CMK (cell line): Measurements from ENCODE around the gene RASAL1.

ENCODE experiments used
- DNase-seq: peaks from one replicate; pipeline ENCODE4 v3.0.0-alpha.2; 2010; ENCODE audit warnings: low read depth

RASAL1 gene

GRCh38 chr12:113116875-113117274, 18.7 kb downstream of the RASAL1 start:
- DNase-seq = no peak

DNA sequence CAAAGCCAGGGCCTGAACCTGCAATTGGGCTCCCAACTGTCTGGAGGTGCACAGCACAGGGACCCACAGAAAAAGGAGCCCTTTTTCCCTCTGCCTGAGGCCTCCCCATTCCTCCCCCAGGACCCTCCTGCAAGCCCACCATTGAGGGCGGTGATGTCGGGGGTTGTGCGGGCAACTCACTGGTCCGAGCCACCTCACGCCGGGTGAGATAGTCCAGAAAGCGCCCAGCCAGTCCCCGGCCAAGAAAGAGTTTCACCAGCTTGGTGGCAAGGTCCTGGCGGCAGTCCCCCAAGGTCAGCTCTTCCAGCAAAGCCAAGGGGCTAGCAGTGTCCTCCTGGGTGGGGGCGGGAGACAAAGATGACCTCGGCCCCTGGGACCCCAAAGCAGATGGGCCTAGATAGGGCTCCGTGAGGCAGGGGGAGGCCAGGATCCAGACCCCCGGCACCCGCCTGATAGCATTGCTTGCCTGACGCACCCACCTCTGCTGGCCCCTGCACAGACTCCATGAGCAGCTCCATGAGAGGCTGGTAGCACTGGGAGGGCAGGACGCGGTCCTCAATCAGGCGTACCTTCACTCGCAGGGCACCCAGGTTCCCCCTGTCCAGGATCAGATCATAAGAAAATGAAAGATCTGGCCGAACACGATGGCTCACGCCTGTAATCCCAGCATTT, 20.0 kb downstream of the RASAL1 start:
- DNase-seq = no peak

DNA sequence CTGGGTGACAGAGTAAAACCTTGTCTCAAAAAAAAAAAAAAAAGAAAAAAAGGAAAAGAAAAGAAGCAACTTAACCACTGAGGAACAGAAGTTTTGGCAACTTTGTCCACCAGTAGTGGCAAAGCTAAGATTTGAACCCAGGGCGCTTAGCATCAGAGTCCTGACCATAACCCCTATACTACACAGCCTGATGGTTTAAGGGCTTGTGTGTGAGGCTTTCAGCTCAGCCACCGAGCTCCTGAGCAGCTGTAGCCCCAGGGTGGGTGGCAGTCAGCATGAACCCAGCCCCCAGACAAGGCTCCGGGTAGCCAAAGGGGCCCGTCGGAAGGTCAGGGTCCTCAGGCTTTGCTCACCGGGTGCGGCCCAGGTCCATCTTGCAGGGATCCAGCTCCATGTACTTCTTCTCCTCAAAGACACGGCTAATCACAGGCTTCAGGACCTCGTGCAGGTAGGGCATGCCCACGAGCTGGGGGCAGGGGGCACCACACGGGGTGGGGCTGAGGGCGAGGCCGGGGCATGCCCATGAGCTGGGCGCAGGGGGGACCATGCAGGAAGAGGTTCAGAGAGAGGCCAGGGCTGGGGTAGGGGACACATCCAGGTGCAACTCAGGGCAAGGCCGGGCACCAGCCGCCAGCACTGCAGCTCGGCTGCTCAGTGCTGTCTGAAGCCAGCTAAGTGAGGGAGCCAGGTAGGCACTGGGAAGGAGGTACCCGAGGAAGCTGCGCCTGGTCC, 20.9 kb downstream of the RASAL1 start:
- no peak for DNase-seq

DNA sequence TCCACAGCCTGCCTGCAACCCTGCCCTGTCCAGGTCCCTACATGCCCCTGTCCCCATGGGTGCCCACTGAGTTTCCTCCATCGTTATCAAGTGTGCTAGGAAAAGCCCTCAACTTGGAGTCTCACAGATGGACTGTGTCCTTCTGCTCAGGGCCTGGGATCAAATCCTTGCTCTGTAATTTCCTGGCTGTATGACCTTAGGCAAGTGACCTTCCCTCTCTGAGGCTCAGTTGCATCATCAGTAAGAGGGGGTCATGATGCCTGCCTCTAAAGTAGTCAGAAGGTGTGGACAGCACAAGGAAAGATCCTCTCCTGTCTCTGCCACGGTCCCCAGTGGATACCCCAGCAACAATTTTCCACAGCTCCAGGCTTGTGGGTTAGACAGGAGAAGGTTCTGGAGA, 22.2 kb downstream of the RASAL1 start:
- DNase-seq = no peak

DNA sequence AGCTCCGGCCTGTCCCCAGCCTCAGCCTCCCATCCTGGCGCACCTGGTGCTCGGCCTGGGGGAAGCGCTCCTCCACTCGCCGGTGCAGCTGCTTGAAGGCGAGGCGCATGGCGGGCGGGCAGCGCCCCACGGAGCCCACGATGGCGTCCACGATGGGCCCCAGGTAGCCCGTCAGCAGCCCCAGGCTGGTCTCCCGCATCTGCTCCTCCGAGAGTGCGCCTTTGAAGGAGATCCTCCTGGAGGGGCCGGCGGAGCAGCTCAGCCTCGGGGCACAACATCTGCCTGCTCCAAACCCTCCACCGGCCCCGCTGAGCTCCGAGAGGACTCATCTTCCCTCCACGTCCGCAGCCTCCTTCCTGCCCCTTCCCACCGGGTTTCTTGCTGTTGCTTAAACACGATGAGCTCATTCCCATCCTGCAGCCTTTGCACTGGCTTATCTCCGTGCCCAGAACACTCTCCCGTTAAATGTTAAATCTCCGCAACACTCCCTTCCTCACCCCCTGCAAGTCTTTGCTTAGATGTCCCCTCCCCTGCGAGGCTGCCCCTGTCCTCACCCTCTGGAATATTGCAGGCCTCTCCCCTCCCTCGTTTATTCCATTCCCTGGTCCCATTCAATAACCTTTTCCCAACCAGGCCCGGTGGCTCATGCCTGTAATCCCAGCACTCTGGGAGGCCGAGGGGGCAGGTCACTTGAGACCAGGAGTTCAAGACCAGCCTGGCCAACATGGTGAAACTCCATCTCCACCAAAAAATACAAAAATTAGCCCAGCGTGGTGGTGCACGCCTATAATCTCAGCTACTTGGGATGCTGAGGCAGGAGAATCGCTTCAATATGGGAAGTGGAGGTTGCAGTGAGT, 23.3 kb downstream of the RASAL1 start:
- DNase-seq = no peak

DNA sequence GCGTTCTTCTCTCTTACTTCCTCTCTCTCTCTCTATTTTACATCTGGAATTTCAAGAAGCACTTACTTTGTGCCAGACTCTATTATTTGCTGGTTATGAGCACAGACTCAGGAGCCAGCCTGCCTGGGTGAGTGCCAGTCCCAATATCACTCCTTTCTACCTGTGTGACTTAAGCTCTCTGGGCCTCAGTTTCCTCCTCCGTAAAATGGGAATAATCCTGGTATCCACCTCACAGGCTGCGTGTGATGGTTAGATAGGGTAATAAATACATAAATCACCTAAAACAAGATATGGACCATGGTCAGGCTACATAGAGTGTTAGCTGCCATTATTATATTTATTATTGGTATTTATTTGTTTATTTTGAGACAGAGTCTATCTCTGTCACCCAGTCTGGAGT, 24.3 kb downstream of the RASAL1 start:
- no peak for DNase-seq

DNA sequence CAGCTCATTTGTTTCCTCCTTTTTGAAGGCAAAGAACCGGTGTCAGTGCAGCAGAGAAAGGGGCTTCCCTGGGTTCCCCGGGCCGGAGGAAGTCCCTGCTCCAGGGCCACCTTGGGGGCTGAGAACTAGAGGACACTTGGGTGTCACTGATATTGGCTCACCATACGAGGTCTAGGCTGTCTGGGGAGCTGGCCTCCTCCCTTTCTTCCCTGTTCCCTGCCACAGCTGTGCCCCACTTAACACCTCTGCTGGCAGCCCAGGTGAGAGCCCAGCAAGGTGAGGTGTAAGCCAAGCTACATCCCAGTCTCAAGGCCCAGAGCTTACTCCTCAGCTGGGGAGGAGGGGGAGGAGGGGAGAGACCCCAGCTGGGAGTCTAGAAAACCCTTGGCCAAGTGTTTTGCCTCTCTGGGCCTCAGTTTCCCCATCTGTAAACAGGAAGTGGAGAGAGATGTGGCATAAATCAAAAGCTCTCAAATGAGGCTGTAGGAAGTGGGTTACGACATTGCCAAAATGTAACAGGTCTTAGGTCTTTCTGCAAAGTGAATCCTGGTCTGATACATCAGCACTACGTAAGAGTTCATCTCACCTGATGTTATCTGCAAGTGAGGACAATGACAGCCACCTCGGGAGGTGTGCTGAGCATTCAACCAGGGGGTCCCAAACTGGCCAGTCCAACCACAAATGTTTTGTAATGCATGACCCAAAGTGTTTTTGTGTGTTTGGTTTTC, 25.5 kb downstream of the RASAL1 start:
- no peak for DNase-seq

DNA sequence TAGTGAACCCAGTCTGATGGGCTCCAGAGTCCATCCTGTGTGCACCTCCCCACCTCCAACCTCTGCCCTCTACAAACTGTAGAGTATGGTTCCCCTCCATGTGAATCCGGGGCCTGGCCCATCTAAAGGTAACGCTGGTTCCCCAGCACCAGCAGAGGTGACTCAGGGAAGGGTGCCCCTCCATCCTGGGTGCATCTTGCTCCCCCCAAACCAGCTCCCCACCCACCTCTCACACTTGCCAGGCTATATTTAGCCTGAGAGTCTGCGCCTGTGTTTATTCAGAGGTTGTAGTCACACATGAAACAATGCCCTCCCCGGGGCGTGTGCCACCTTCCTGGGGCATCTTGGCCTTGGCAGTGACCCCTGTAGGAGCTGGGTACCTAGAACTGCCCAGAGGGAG, 26.2 kb downstream of the RASAL1 start:
- no peak for DNase-seq

- DNase-seq = no peak
These were observed 27.3 kb downstream of the RASAL1 start for GRCh38 chr12:113108308-113108707.

DNA sequence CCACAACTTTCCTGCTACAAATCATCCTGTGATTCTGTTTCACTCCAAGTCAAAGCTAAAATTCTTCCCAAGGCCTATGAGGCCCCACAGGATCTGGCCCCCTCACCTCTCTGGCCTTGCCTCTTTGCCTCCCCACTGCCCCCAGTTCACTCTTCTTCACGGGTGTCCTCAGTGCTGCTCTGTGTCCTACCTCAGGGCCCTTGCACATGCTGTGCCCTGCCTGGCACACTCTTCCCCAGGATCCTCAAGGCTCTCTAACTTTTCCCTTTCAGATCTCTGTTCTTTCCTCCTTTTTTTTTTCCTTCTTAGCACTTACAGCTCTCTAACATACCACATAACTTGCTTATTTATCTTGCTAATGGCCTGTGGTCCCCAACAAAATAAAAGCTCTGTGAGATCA, 29.2 kb downstream of the RASAL1 start:
- no peak for DNase-seq

DNA sequence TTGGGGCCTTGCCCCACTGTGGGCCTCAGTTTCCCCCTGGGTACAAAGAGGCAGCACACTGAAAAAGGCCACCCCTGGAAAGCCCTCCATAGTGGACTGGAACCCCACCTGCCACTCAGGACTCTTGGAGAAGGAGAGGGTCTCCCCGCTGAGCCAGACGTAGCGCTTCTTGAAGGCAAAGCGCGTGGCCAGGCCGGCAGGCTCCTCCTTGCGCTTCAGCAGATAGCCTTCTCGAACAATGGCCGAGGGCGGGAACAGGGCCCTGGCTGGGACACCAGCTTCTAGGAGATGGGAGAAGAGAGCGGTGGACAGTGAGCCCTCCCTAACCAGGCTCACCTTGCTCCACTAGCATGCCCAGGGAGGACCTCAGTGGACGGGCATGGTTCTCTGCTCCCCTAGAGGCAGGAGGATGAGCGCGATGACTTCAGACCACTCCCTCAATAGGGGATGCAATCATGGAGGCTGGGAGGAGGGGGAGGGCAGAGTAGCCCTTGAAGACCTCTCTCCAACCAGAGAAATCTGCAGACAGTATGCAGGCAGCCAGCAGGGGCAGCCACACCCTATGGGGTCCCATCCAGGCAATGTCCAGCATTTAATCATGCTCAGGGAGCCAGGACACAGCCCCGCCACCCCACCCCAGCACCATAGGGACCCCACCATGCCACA, 29.8 kb downstream of the RASAL1 start:
- DNase-seq = no peak

- no peak for DNase-seq
These were observed 30.5 kb downstream of the RASAL1 start for GRCh38 chr12:113104953-113105510.

GRCh38 chr12:113103756-113104450, 31.7 kb downstream of the RASAL1 start:
- DNase-seq = no peak

DNA sequence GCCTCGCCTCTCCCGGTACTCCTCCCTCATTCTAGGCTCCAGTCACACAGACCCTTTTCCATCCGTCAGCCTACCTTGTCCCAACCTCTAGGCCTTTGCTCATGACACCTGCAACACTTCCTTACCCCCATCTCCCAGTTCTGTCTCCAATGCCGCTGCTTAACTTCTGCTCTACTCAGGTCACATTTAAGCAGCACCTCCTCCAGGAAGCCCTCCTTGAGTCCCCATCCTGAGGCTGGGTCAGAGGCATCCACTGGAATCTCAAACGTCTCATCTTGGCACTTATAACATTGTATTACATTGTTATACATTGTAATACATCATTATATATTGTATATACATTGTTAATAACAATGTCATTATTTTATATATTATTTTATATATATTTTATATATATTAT, 32.8 kb downstream of the RASAL1 start:
- no peak for DNase-seq

DNA sequence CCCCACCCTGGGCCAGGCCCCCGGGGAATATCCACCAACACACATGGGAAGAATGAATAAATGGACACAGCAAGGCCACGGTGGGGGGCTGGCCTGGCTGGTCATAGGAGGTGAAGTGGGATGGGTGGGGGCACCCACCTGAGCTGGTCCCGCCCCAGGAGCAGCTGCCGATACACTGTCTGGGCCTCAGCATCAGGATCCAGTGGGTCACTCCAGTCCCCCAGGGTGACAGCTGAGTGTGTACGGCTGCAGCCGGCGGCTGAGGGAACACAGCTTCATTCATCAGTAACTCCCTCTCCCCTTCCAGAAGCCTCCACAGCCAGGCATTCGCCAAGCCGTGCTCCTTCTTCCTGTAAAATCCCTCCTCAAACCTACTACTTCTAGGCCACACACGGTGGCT, 33.8 kb downstream of the RASAL1 start:
- no peak for DNase-seq

DNA sequence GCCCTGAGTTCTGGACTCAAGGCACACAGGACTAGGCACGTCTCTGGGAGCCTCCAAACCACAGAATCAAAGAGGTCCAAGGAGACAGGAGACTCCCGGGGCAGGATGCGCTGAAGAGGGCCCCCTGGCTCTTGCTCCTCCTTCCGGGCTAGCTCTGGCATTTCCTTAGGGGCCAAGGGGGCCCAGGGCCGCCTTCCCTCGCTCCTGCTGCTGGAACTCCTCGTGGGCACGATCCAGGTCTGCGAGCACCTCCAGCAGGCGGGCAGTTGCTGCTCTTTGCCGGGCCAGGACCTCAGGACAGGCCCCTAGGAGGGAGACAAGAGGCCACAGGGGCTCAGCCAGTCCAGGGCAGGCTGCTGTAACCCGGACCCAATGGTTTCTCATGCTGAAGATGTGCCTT, 35.8 kb downstream of the RASAL1 start:
- no peak for DNase-seq

DNA sequence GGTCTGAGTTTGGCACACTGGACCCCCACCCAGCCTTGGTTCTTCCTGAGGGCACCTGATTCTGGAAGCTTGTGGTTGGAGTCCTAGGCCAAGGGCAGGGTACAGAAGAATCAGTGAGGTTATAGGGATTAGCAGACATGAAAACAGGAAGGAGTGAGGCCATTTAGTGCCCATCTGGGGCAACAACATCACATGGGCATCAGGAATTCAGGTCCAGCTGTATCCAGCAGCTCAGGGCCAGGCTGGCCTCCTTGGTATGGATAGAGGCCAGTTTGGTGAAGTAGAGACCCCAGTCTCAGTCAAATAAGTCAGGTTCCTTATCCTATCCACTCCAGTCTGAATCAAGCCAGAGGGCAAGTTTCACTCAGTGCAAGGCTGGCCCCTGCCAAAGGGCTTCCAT, 36.2 kb downstream of the RASAL1 start:
- no peak for DNase-seq

DNA sequence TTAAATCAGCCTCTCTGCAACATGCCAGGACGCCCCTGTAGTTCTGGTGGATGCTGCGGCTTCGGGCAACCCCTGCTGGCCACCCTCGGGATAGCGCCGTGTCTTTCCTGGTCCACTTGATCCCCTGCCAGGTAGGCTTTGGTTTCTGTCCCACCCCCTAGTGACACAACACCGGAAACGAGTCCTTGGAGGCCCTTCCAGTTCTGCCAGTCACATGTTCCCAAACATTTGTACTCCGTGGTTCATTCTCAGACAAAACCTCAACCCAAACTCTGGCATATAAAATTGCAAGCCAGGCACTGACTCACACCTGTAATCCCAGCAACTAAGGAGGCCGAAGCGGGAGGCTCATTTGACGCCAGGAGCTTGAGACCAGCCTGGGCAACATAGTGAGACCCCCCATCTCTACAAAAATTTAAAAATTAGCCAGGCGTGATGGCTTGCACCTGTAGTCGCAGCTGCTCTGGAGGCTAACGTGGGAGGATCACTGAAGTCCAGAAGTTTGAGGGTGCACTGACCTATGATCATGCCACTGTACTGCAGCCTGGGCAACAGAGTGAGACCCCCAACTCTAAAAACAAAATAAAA, 37.0 kb downstream of the RASAL1 start:
- peak; percentile 51 for DNase-seq

- DNase-seq = no peak
These were observed 37.7 kb downstream of the RASAL1 start for GRCh38 chr12:113097716-113098440.
